ENCODE data around the gene ADPRHL1.

GRCh38 chr13:113356596-113356995 is 96.7 kb downstream of the ADPRHL1 start:
- TF ChIP-seq, protein P1, sequence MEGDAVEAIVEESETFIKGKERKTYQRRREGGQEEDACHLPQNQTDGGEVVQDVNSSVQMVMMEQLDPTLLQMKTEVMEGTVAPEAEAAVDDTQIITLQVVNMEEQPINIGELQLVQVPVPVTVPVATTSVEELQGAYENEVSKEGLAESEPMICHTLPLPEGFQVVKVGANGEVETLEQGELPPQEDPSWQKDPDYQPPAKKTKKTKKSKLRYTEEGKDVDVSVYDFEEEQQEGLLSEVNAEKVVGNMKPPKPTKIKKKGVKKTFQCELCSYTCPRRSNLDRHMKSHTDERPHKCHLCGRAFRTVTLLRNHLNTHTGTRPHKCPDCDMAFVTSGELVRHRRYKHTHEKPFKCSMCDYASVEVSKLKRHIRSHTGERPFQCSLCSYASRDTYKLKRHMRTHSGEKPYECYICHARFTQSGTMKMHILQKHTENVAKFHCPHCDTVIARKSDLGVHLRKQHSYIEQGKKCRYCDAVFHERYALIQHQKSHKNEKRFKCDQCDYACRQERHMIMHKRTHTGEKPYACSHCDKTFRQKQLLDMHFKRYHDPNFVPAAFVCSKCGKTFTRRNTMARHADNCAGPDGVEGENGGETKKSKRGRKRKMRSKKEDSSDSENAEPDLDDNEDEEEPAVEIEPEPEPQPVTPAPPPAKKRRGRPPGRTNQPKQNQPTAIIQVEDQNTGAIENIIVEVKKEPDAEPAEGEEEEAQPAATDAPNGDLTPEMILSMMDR (IDR thresholded peaks at IDR 0.05 in 8 of 11, conservative IDR thresholded peaks at IDR 0.05 in 3 of 11) = no peak
- TF ChIP-seq POLR2AphosphoS5 (IDR thresholded peaks at IDR 0.05) = no peak

Measured in spleen (tissue), 7 donors.